H1 (cell line): Measurements from ENCODE around the gene FAM171A1.

Experiments
- ATF2 ChIP-seq: IDR thresholded peaks from 2 replicates; pipeline ENCODE4 v1.6.1; 2012; ENCODE audit warnings: low read length, inconsistent platforms
- CTCF ChIP-seq, 3 experiments: IDR thresholded peaks; 1 replicate in 2 of 3; 2 replicates in 1 of 3; pipeline versions ENCODE4 v1.5.1 to v1.6.1; 2011; ENCODE audit warnings: low read length in 3 of 3, mild to moderate bottlenecking in 3 of 3, inconsistent platforms in 2 of 3, low read depth in 1 of 3, moderate library complexity in 1 of 3; ENCODE audit not compliant: insufficient read depth in 1 of 3; ENCODE audit errors: control extremely low read depth in 1 of 3
- EP300 ChIP-seq, 2 experiments: IDR thresholded peaks; 1 replicate in 1 of 2; 2 replicates in 1 of 2; pipeline ENCODE4 v1.6.1; 2011 to 2012; ENCODE audit warnings: low read depth in 2 of 2, low read length in 2 of 2, mild to moderate bottlenecking in 2 of 2, borderline replicate concordance in 1 of 2, inconsistent platforms in 1 of 2, moderate library complexity in 1 of 2
- EZH2 ChIP-seq: fragments of 200-600 bp; sonication (generic); IDR thresholded peaks from 2 replicates; pipeline ENCODE4 v1.7.1; 2012; ENCODE audit warnings: low read depth, mild to moderate bottlenecking, moderate library complexity, low read length, inconsistent platforms; ENCODE audit not compliant: severe bottlenecking
- NRF1 ChIP-seq: IDR thresholded peaks from 2 replicates; pipeline ENCODE4 v1.6.1; 2011; ENCODE audit warnings: mild to moderate bottlenecking, low read depth, low read length, improper control_type of control experiment
- POLR2A ChIP-seq, 2 experiments: IDR thresholded peaks; 1 replicate in 1 of 2; 2 replicates in 1 of 2; pipeline ENCODE4 v1.6.1; 2011; ENCODE audit warnings: low read depth in 2 of 2, low read length in 2 of 2, mild to moderate bottlenecking in 2 of 2; ENCODE audit errors: control extremely low read depth in 1 of 2
- RAD21 ChIP-seq, 2 experiments: IDR thresholded peaks in 1 of 2; conservative IDR thresholded peaks in 1 of 2; 2 replicates each; pipeline ENCODE4 v1.6.1; 2011; ENCODE audit warnings: low read depth in 2 of 2, low read length in 2 of 2, improper control_type of control experiment in 1 of 2, inconsistent platforms in 1 of 2, mild to moderate bottlenecking in 1 of 2, moderate library complexity in 1 of 2
- RXRA ChIP-seq: IDR thresholded peaks from 2 replicates; pipeline ENCODE4 v1.6.1; 2011; ENCODE audit warnings: low read depth, mild to moderate bottlenecking, low read length, moderate library complexity; ENCODE audit not compliant: insufficient read depth
- SP4 ChIP-seq: IDR thresholded peaks from 2 replicates; pipeline ENCODE4 v1.6.1; 2012; ENCODE audit warnings: low read length, inconsistent platforms
- TEAD4 ChIP-seq: IDR thresholded peaks from 2 replicates; pipeline ENCODE4 v1.6.1; 2012; ENCODE audit warnings: low read depth, low read length, inconsistent platforms, mixed read lengths
- TF ChIP-seq, protein P1 (sequence below): IDR thresholded peaks from 2 replicates; pipeline ENCODE4 v1.6.1; 2012; ENCODE audit warnings: inconsistent platforms

DNA sequence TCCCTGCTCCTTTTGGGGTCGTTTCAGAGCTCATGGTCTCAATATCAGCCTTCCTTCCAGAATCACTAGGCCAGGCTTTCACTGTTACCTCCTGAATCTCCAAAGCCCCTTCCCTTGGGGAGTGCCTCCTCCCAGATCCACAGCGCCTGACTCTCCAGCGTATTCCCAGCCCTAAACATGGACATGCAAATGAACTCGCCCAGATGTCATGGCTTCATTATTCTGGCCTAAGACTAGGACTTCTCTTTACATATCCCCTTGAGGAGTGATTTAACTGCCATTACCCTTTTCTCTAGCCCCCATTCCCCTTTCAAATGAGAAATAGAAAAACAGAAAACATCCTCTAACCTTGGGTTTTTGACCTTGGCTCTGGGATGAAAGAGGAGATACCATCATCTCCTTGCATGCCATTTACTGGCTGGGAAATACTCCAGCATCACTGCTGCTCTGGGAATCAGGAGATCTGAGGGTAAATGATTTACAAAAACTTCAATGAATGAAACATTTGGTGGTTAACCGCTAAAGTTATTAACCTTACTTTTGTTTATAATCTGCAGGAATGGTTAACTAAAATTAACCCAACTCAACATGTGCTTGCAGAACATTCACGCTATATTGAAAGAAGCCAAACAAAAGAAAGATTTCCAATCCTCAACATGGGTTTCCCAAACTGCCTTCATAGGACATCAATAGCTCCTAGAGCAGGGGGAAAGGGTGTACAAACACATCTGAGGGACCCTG is 37.0 kb downstream of the FAM171A1 start:
- no peak for TF ChIP-seq RAD21 (IDR thresholded peaks at IDR 0.05 in 1 of 2, conservative IDR thresholded peaks at IDR 0.05 in 1 of 2; ENCODE audit: low read depth in 2 of 2, low read length in 2 of 2)
- no peak for TF ChIP-seq SP4
- no peak for TF ChIP-seq POLR2A (IDR thresholded peaks at IDR 0.05; ENCODE audit: control extremely low read depth in 1 of 2, low read depth in 2 of 2, low read length in 2 of 2)
- TF ChIP-seq NRF1, result no peak
- TF ChIP-seq EP300 (IDR thresholded peaks at IDR 0.05; ENCODE audit: borderline replicate concordance in 1 of 2, low read depth in 2 of 2, low read length in 2 of 2), result no peak
- TF ChIP-seq CTCF (IDR thresholded peaks at IDR 0.05; ENCODE audit: control extremely low read depth in 1 of 3, insufficient read depth in 1 of 3, low read depth in 1 of 3, low read length in 3 of 3), result no peak
- no peak for TF ChIP-seq EZH2
- TF ChIP-seq, protein P1, sequence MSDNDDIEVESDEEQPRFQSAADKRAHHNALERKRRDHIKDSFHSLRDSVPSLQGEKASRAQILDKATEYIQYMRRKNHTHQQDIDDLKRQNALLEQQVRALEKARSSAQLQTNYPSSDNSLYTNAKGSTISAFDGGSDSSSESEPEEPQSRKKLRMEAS, result no peak
- TF ChIP-seq RXRA, result no peak
- no peak for TF ChIP-seq TEAD4
- TF ChIP-seq ATF2, result no peak
